ENCODE measurements around the gene INTS3. TPM values are rescaled to one million over a fixed set of nuclear protein-coding genes. Genes with fewer than 3 reads are reported as not detected.
"Not testable (repeated sequence)": the region's sequence is repeated elsewhere in the genome, so short reads cannot be mapped to it uniquely, and the experiment has no call there.

The INTS3 gene
- total RNA-seq, 4 donors from 2014 or later = 35.9 to 70.1 (median 61.3) TPM

GRCh38 chr1:153698020-153698922 is 29.6 kb upstream of the INTS3 start:
- Histone ChIP-seq H3K4me3 (no peak overlapping the region), H3K9me3 (no peaks in the 10 kb centered on the region), H3K4me1 (peaks cover 0 to 15% of the 10 kb centered on the region in 2 donors), H3K27ac (peak overlapping the region; percentile 95 to 96), H3K27me3 (no peaks in the 10 kb centered on the region), H3K36me3 (no peaks in the 10 kb centered on the region)
- intact Hi-C loops (cut with DNase I; ENCODE audit: low total_unique reads) = no loop called here
- DNase-seq = peak; percentile 85 to 86
- TF ChIP-seq POLR2A (IDR thresholded peaks at IDR 0.05) (no peak), CTCF (IDR thresholded peaks at IDR 0.05) (no peak)

GRCh38 chr1:153698923-153699714 is 28.7 kb upstream of the INTS3 start:
- H3K9me3 ChIP-seq = no peaks in the 10 kb centered on the region
- H3K36me3 ChIP-seq = no peaks in the 10 kb centered on the region
- peaks cover 0 to 15% of the 10 kb centered on the region in 2 donors for H3K4me1 ChIP-seq
- H3K27me3 ChIP-seq = no peaks in the 10 kb centered on the region
- H3K27ac ChIP-seq = peak overlapping the region; percentile 95 to 96
- intact Hi-C loops (cut with DNase I; ENCODE audit: low total_unique reads) = no loop called here
- H3K4me3 ChIP-seq = no peak overlapping the region
- TF ChIP-seq POLR2A (IDR thresholded peaks at IDR 0.05) (no peak), CTCF (IDR thresholded peaks at IDR 0.05) (no peak)
- peak in 1 of 2 donors; percentile 36 for DNase-seq

- peak overlapping the region; percentile 95 to 96 for H3K27ac ChIP-seq
- H3K4me1 ChIP-seq = peaks cover 0 to 15% of the 10 kb centered on the region in 2 donors
- no peaks in the 10 kb centered on the region for H3K27me3 ChIP-seq
- H3K9me3 ChIP-seq = no peaks in the 10 kb centered on the region
- TF ChIP-seq CTCF (IDR thresholded peaks at IDR 0.05) (no peak), POLR2A (IDR thresholded peaks at IDR 0.05) (no peak)
- no peak for DNase-seq
- H3K36me3 ChIP-seq = no peaks in the 10 kb centered on the region
- intact Hi-C loops (cut with DNase I; ENCODE audit: low total_unique reads) = no loop called here
- no peak overlapping the region for H3K4me3 ChIP-seq
Measured at GRCh38 chr1:153699768-153700167, 28.1 kb upstream of the INTS3 start.

- H3K9me3 ChIP-seq = no peaks in the 10 kb centered on the region
- intact Hi-C loops (cut with DNase I; ENCODE audit: low total_unique reads) = no loop called here
- H3K27me3 ChIP-seq = no peaks in the 10 kb centered on the region
- no peak for DNase-seq
- TF ChIP-seq CTCF (IDR thresholded peaks at IDR 0.05) (no peak), POLR2A (IDR thresholded peaks at IDR 0.05) (no peak)
- H3K27ac ChIP-seq = no peak overlapping the region
- no peaks in the 10 kb centered on the region for H3K36me3 ChIP-seq
- H3K4me1 ChIP-seq = no peaks in the 10 kb centered on the region
- H3K4me3 ChIP-seq = no peak overlapping the region
Measured at GRCh38 chr1:153705484-153705883, 22.4 kb upstream of the INTS3 start.

- Histone ChIP-seq H3K4me3 (no peak overlapping the region), H3K27ac (no peak overlapping the region), H3K9me3 (no peaks in the 10 kb centered on the region), H3K27me3 (no peaks in the 10 kb centered on the region), H3K36me3 (no peaks in the 10 kb centered on the region), H3K4me1 (no peaks in the 10 kb centered on the region)
- intact Hi-C loops (cut with DNase I; ENCODE audit: low total_unique reads) = no loop called here
- no peak for DNase-seq
- no peak for TF ChIP-seq CTCF (IDR thresholded peaks at IDR 0.05)
Measured at GRCh38 chr1:153711026-153711425, 16.8 kb upstream of the INTS3 start.

GRCh38 chr1:153716211-153716610 is 11.6 kb upstream of the INTS3 start:
- H3K4me3 ChIP-seq; intact Hi-C loops (cut with DNase I; ENCODE audit: low total_unique reads): not testable (repeated sequence)

More at GRCh38 chr1:153716211-153716610, 11.6 kb upstream of the INTS3 start:
- not testable (repeated sequence) for H3K36me3 ChIP-seq, H3K9me3 ChIP-seq, DNase-seq, H3K27me3 ChIP-seq, H3K27ac ChIP-seq, H3K4me1 ChIP-seq
